Neural progenitor cell (in vitro differentiated cells): ENCODE measurements around the gene MPRIP. TPM values are rescaled to one million over a fixed set of nuclear protein-coding genes. Genes with fewer than 3 reads are reported as not detected.

ENCODE experiments used
- DNase-seq: peaks from one replicate; pipeline ENCODE4 v3.0.0-alpha.2; 2016; ENCODE audit warnings: low spot score
- H2AFZ ChIP-seq: fragments of 200-600 bp; sonication (generic); replicated peaks from 2 replicates; pipeline ENCODE4 v1.6.1; 2016; ENCODE audit warnings: antibody characterized with exemption
- H3F3A ChIP-seq: fragments of 200-600 bp; sonication (generic); 2 replicates; pipeline ENCODE4 v1.6.1; 2016; ENCODE audit warnings: antibody characterized with exemption, low read depth
- H3K27ac ChIP-seq: fragments of 200-600 bp; sonication (generic); 2 replicates; pipeline ENCODE4 v1.5.1; 2016; ENCODE audit warnings: mild to moderate bottlenecking
- H3K27me3 ChIP-seq: fragments of 200-600 bp; sonication (generic); 2 replicates; pipeline ENCODE4 v1.6.1; 2016; ENCODE audit warnings: mild to moderate bottlenecking, moderate library complexity
- H3K36me3 ChIP-seq: fragments of 200-600 bp; sonication (generic); 2 replicates; pipeline ENCODE4 v1.5.1; 2016
- H3K4me1 ChIP-seq: fragments of 200-600 bp; sonication (generic); 2 replicates; pipeline ENCODE4 v1.6.1; 2016; ENCODE audit warnings: mixed run types
- H3K4me2 ChIP-seq: fragments of 200-600 bp; sonication (generic); 2 replicates; pipeline ENCODE4 v1.6.1; 2016
- H3K4me3 ChIP-seq: fragments of 200-600 bp; sonication (generic); 2 replicates; pipeline ENCODE4 v1.5.1; 2016
- H3K79me2 ChIP-seq: fragments of 200-600 bp; sonication (generic); 2 replicates; pipeline ENCODE4 v1.6.1; 2016; ENCODE audit warnings: low read depth
- H3K9ac ChIP-seq: fragments of 200-600 bp; sonication (generic); 2 replicates; pipeline ENCODE4 v1.6.1; 2016
- H3K9me3 ChIP-seq: fragments of 200-600 bp; sonication (generic); 2 replicates; pipeline ENCODE4 v1.5.1; 2016; ENCODE audit warnings: low read depth
- H4K20me1 ChIP-seq: fragments of 200-600 bp; sonication (generic); 2 replicates; pipeline ENCODE4 v1.6.1; 2016; ENCODE audit warnings: low read depth
- H3K27ac Mint-ChIP-seq: 3 replicates; pipeline ENCODE4 v1.8.0; 2021; ENCODE audit warnings: mixed read lengths
- H3K27me3 Mint-ChIP-seq: 2 replicates; pipeline ENCODE4 v1.8.0; 2022; ENCODE audit warnings: low read depth, mild to moderate bottlenecking, inconsistent platforms, moderate library complexity, mixed read lengths; ENCODE audit not compliant: insufficient read depth
- H3K36me3 Mint-ChIP-seq: 3 replicates; pipeline ENCODE4 v1.8.0; 2021; ENCODE audit warnings: mixed read lengths
- H3K4me1 Mint-ChIP-seq: 3 replicates; pipeline ENCODE4 v1.8.0; 2021; ENCODE audit warnings: mixed read lengths
- H3K4me3 Mint-ChIP-seq: 3 replicates; pipeline ENCODE4 v1.8.0; 2021; ENCODE audit warnings: mild to moderate bottlenecking, moderate library complexity, mixed read lengths
- H3K9me3 Mint-ChIP-seq: 3 replicates; pipeline ENCODE4 v1.8.0; 2020; ENCODE audit warnings: mixed read lengths
- CTCF ChIP-seq: fragments of 200-600 bp; sonication (generic); IDR thresholded peaks from 2 replicates; pipeline ENCODE4 v1.5.1; 2017; ENCODE audit warnings: antibody characterized with exemption, mild to moderate bottlenecking
- EZH2 ChIP-seq: fragments of 200-600 bp; sonication (generic); IDR thresholded peaks from 2 replicates; pipeline ENCODE4 v1.6.1; 2017; ENCODE audit warnings: antibody characterized with exemption, mild to moderate bottlenecking, moderate library complexity
- EZH2phosphoT487 ChIP-seq: fragments of 200-600 bp; sonication (generic); IDR thresholded peaks from 2 replicates; pipeline ENCODE4 v1.6.1; 2017; ENCODE audit warnings: antibody characterized with exemption
- total RNA-seq: library from RNA; depleted of rRNA; stranded (reverse); fragments of >200 nt; gene quantifications from 2 replicates; pipeline ENCODE4 v1.2.3, GENCODE V29; 2015; ENCODE audit warnings: low replicate concordance

Gene MPRIP
- total RNA-seq, 1 donor from 2014 or later, result 42.1 TPM

DNA sequence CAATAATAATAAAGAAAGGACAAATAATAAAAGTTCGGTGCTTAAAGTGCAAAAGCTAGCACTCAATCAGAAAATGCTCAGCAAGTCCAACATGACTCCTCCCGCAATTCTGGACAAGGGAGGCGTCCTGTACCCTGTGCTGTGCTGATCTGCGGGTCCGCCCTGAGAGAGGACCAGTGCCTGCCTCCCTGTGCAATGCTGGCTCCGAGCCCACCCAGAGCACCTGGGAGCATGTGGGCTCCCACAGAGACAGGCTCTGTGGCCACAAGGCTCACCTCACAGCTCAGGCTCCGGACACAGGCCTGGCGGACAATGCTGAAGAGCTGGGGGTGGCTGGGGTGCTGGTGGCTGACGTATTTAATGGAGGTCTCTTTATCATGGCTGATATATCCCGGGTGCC lies 183.6 kb downstream of the MPRIP start:
- Histone ChIP-seq H3K4me1 (peaks cover 10% of the 10 kb centered on the region), H3K4me3 (no peak overlapping the region), H2AFZ (no peak overlapping the region), H3K27me3 (no peaks in the 10 kb centered on the region), H3K9ac (no peak overlapping the region), H3K4me2 (no peak overlapping the region), H3K27ac (no peak overlapping the region), H3K9me3 (no peaks in the 10 kb centered on the region), H3K36me3 (no peaks in the 10 kb centered on the region), H4K20me1 (peaks cover 10% of the 10 kb centered on the region), H3F3A (no peaks in the 10 kb centered on the region), H3K79me2 (no peaks in the 10 kb centered on the region)
- peaks cover 22% of the 10 kb centered on the region for H3K36me3 Mint-ChIP-seq
- H3K27me3 Mint-ChIP-seq, result peaks cover 2% of the 10 kb centered on the region
- no peaks in the 10 kb centered on the region for H3K4me1 Mint-ChIP-seq
- no peak for TF ChIP-seq EZH2phosphoT487
- TF ChIP-seq EZH2, result no peak
- TF ChIP-seq CTCF, result no peak
- no peak for DNase-seq
- H3K27ac Mint-ChIP-seq, result no peak overlapping the region
- no peaks in the 10 kb centered on the region for H3K9me3 Mint-ChIP-seq
- no peak overlapping the region for H3K4me3 Mint-ChIP-seq

DNA sequence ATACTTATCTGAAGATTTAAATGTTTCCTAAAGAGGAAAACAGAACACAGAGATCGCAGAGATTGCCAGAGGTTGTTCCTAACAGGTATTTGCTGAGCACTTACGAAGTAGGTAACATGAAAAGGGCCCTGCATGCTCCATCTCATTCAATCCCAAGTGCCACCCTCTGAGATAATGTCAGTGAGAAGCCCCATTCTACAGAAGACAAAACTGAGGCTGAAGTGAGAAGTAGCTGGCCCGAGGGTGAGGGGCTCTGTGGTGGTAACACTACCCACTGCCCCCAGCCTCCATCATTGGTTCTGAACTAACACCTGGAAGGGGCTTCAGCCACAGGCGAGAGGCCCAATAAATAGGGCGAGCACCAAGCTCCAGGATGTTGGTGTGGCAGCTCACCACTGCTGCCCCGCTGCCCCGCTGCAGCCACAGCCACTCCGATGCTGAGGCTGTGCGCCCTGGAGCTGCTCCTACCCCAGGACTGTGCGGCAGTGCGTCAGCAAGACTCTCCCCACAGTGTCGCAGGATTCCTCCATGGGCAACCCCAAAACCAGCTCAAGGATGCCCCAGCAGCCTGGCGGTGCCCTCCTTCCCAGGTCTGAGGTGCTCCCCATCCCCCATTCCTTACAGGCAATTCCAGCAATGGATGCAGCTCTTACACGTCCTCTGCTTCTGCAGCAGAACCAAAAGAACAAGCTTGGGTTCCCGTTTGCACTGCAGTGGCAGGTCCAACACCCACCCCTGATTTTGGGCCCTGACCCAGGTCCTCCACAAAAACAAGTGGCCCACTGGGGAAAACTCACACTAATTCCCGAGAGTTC lies 184.4 kb downstream of the MPRIP start:
- Histone ChIP-seq H3K9me3 (no peaks in the 10 kb centered on the region), H4K20me1 (peaks cover 10% of the 10 kb centered on the region), H3K79me2 (no peaks in the 10 kb centered on the region), H3K9ac (no peak overlapping the region), H3K4me3 (no peak overlapping the region), H3K4me1 (peaks cover 10% of the 10 kb centered on the region), H3K36me3 (no peaks in the 10 kb centered on the region), H3K4me2 (no peak overlapping the region), H3K27me3 (no peaks in the 10 kb centered on the region), H3K27ac (no peak overlapping the region), H3F3A (no peaks in the 10 kb centered on the region), H2AFZ (no peak overlapping the region)
- no peaks in the 10 kb centered on the region for H3K4me1 Mint-ChIP-seq
- no peak overlapping the region for H3K27ac Mint-ChIP-seq
- no peak for DNase-seq
- H3K27me3 Mint-ChIP-seq, result peaks cover 2% of the 10 kb centered on the region
- no peak overlapping the region for H3K4me3 Mint-ChIP-seq
- no peaks in the 10 kb centered on the region for H3K9me3 Mint-ChIP-seq
- H3K36me3 Mint-ChIP-seq, result peaks cover 21% of the 10 kb centered on the region
- TF ChIP-seq CTCF, result no peak
- no peak for TF ChIP-seq EZH2
- no peak for TF ChIP-seq EZH2phosphoT487

DNA sequence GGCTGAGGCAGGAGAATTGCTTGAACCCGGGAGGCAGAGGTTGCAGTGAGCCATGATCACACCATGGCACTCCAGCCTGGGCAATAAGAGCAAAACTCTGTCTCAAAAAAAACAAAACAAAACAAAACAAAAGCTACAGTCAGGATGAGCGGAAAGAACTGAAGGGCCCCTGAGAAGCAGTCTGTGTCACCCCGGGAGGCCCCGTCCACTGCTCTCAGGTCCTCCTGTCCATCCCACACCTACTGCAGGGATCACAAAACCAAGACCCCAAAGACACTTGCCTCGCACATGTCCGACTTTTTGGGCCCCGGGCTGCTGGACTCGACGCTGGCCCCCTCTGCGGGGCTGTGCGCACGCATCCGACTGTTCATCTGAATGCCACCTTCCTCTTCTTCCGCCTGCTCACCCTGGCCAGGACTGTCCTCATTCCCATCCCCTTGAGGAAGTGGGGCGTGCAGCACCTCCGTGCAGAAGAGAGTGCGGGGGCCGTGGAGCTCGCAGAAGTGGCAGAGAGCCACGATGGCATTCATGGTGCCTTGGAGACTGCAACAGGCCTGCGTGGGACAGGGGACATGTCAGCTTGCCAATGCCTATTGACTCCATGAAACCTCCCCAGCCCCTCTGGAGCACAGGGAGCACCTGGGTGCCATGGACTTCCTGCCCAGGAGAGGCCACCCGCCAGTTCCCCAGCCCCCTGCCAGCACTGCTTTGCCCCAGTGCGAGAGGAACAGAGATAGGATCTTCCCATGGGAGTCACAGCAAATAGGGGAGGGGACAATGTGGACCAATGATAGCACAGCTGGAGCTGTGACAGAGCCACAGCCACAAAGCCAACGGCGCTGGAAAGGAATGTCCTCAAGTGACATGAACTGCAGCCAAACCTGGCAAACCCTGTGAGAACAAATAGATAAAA lies 185.6 kb downstream of the MPRIP start:
- Histone ChIP-seq H3K9ac (no peak overlapping the region), H3K4me3 (no peak overlapping the region), H3K4me2 (no peak overlapping the region), H3K27me3 (no peaks in the 10 kb centered on the region), H3K4me1 (peaks cover 10% of the 10 kb centered on the region), H3F3A (no peaks in the 10 kb centered on the region), H3K36me3 (no peaks in the 10 kb centered on the region), H3K79me2 (peaks cover 4% of the 10 kb centered on the region), H3K27ac (no peak overlapping the region), H4K20me1 (peaks cover 10% of the 10 kb centered on the region), H3K9me3 (no peaks in the 10 kb centered on the region), H2AFZ (no peak overlapping the region)
- no peak overlapping the region for H3K4me3 Mint-ChIP-seq
- no peaks in the 10 kb centered on the region for H3K9me3 Mint-ChIP-seq
- H3K4me1 Mint-ChIP-seq, result peaks cover 4% of the 10 kb centered on the region
- no peak for TF ChIP-seq EZH2phosphoT487
- TF ChIP-seq CTCF, result no peak
- no peak for TF ChIP-seq EZH2
- no peak for DNase-seq
- peaks cover 24% of the 10 kb centered on the region for H3K36me3 Mint-ChIP-seq
- no peak overlapping the region for H3K27ac Mint-ChIP-seq
- H3K27me3 Mint-ChIP-seq, result peaks cover 2% of the 10 kb centered on the region
